ENCODE data around the gene ADAMTS20.
"Not testable (repeated sequence)": the region's sequence is repeated elsewhere in the genome, so short reads cannot be mapped to it uniquely, and the experiment has no call there.

ADAMTS20 gene

GRCh38 chr12:43551971-43552559 is at the start of gene ADAMTS20:
Gene ADAMTS20, minus strand, starts transcription at chr12:43552203. Its CDS starts 282 bp downstream, at chr12:43551921.
- DNase-seq (ENCODE audit: low read depth in 2 of 2): no peak

- no peak for DNase-seq (ENCODE audit: low read depth in 2 of 2)
Measured at GRCh38 chr12:43599708-43600107, 47.7 kb upstream of the ADAMTS20 start.

GRCh38 chr12:43599066-43599465 is 47.1 kb upstream of the ADAMTS20 start:
- no peak for DNase-seq (ENCODE audit: low read depth in 2 of 2)

- DNase-seq (ENCODE audit: low read depth in 2 of 2): no peak
Measured at GRCh38 chr12:43590307-43590706, 38.3 kb upstream of the ADAMTS20 start.

- DNase-seq (ENCODE audit: low read depth in 2 of 2): no peak
Measured at GRCh38 chr12:43586646-43587245, 34.7 kb upstream of the ADAMTS20 start.

- DNase-seq (ENCODE audit: low read depth in 2 of 2): no peak
Measured at GRCh38 chr12:43585676-43586075, 33.7 kb upstream of the ADAMTS20 start.

- no peak for DNase-seq (ENCODE audit: low read depth in 2 of 2)
Measured at GRCh38 chr12:43580601-43581000, 28.6 kb upstream of the ADAMTS20 start.

- no peak for DNase-seq (ENCODE audit: low read depth in 2 of 2)
Measured at GRCh38 chr12:43579206-43579605, 27.2 kb upstream of the ADAMTS20 start.

- DNase-seq (ENCODE audit: low read depth in 2 of 2): no peak
Measured at GRCh38 chr12:43578782-43579181, 26.8 kb upstream of the ADAMTS20 start.

- DNase-seq (ENCODE audit: low read depth in 2 of 2): no peak
Measured at GRCh38 chr12:43577381-43577780, 25.4 kb upstream of the ADAMTS20 start.

GRCh38 chr12:43576162-43576561 is 24.2 kb upstream of the ADAMTS20 start:
- DNase-seq (ENCODE audit: low read depth in 2 of 2): no peak

- no peak for DNase-seq (ENCODE audit: low read depth in 2 of 2)
Measured at GRCh38 chr12:43571885-43572284, 19.9 kb upstream of the ADAMTS20 start.

- no peak for DNase-seq (ENCODE audit: low read depth in 2 of 2)
Measured at GRCh38 chr12:43556057-43556456, 4.1 kb upstream of the ADAMTS20 start.

GRCh38 chr12:43551279-43551970 is 578 bp downstream of the ADAMTS20 start:
- no peak for DNase-seq (ENCODE audit: low read depth in 2 of 2)

GRCh38 chr12:43550831-43551271 is 1.2 kb downstream of the ADAMTS20 start:
- no peak for DNase-seq (ENCODE audit: low read depth in 2 of 2)

- no peak for DNase-seq (ENCODE audit: low read depth in 2 of 2)
Measured at GRCh38 chr12:43544703-43545102, 7.3 kb downstream of the ADAMTS20 start.

GRCh38 chr12:43540470-43540869 is 11.5 kb downstream of the ADAMTS20 start:
- no peak for DNase-seq (ENCODE audit: low read depth in 2 of 2)

- not testable (repeated sequence) for DNase-seq (ENCODE audit: low read depth in 2 of 2)
Measured at GRCh38 chr12:43537675-43538074, 14.3 kb downstream of the ADAMTS20 start.

- DNase-seq (ENCODE audit: low read depth in 2 of 2): no peak
Measured at GRCh38 chr12:43516045-43516444, 36.0 kb downstream of the ADAMTS20 start.

GRCh38 chr12:43501703-43502102 is 50.3 kb downstream of the ADAMTS20 start:
- no peak for DNase-seq (ENCODE audit: low read depth in 2 of 2)

- no peak for DNase-seq (ENCODE audit: low read depth in 2 of 2)
Measured at GRCh38 chr12:43493261-43493797, 58.7 kb downstream of the ADAMTS20 start.

GRCh38 chr12:43482311-43483085 is 69.5 kb downstream of the ADAMTS20 start:
- no peak for DNase-seq (ENCODE audit: low read depth in 2 of 2)

Data from stimulated activated CD4-positive, alpha-beta T cell treated with anti-CD3 and anti-CD28 coated beads, Interleukin-15, amount 100 ng/mL, for 48 hours (primary cell).